ENCODE results near the gene FAM131C.
"Not testable (repeated sequence)": the region's sequence is repeated elsewhere in the genome, so short reads cannot be mapped to it uniquely, and the experiment has no call there.

Gene FAM131C

DNA sequence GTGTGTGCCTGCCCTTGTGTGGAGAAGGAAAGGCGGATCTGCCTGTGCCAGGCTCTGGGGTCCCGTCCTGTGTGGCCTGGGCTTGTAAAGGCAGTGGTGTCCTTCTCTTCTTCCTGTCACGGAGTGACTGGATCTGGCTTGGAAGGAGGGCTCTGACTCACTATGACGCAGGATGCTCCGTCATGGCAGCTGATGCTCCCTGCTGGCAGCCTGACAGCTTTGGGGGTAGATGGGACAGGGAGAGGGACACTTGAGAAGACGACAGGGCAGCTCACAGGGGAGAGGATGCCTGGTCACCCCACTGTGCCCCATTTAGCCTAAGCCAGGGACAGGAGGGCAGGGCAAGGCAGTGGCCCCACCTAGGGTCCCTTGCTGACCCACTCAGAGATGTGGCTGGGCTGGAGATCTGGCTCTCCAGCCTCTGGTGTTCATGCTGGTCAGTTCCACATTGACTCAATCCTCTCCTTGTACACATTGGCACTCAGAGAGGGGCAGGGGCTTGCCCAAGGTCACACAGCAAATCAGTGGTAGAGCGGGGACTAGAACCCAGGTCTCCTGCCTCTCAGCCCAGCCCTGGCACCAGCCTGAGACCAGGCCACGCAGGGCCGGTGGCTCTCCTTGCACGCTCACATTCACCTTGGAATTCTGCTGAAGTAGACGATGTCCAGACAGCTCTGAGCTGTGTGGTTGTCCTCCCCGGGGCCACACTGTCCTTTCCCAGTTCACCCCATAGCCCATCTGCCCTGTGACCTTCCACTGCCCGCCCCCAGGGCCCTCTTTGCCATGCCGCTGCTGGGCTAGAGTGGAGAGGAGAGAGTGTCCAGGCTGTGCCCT is 2.8 kb upstream of the FAM131C start:
- DNase-seq (ENCODE audit: low spot score) = no peak

DNA sequence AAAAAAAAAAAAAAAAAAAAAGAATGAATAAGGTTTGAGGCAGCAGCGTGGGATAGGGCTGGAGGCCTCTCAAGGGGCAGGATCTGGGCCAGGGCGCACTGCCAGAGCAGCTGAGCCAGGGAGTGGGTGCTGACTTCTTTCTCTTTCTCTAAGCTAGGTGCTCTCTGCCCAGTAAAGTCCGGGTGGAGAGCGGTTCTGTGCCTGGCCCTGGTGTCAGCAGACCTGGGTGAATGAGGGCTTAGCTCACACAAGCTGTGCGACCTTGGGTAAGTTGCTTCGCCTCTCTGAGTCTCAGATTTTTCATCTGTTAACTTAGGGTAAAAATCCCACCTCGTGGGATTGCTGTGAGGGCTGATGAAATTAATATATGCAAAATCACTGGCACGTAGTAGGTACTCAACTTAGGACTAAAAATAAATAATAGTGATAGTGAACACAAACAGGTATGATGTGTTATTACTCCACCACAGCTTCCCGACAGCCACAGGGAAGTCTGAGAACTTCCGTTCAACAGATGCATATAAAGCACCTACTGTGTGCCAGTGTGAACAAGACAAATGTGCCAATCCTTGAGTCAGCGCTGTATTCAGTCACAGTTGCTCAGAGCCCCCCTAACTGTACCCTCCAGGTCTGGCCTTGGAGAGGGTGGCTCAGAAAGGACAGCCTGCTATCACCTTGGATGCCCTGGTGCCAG is 2.0 kb upstream of the FAM131C start:
- DNase-seq (ENCODE audit: low spot score) = no peak

GRCh38 chr1:16074217-16074616 is 766 bp upstream of the FAM131C start:
- no peak for DNase-seq (ENCODE audit: low spot score)

- no peak for DNase-seq (ENCODE audit: low spot score)
Observed at GRCh38 chr1:16072616-16073484, 601 bp downstream of the FAM131C start.

- DNase-seq (ENCODE audit: low spot score) = no peak
Observed at GRCh38 chr1:16072095-16072494, 1.4 kb downstream of the FAM131C start.

DNA sequence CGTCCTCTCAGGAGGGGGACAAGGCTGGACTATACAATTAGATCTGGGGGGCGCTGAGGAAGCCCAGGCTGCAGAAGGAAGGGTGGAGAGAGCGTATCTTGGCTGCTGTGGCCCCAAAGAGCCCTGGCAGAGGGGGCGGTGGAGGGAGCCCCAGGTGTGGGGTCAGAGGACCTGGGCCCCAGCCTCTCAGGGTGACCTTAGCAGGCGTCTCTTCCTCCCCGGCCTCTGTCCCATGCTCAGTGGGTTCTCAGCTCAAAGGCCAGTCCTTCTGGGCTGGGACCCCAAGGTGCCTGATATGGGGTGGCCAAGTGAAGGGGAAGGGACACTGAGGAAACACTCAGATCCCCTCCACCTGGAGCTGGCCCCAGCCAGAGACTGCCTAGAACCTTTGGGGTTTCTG is 1.8 kb downstream of the FAM131C start:
- no peak for DNase-seq (ENCODE audit: low spot score)

- no peak for DNase-seq (ENCODE audit: low spot score)
Observed at GRCh38 chr1:16070640-16071355, 2.7 kb downstream of the FAM131C start.

DNA sequence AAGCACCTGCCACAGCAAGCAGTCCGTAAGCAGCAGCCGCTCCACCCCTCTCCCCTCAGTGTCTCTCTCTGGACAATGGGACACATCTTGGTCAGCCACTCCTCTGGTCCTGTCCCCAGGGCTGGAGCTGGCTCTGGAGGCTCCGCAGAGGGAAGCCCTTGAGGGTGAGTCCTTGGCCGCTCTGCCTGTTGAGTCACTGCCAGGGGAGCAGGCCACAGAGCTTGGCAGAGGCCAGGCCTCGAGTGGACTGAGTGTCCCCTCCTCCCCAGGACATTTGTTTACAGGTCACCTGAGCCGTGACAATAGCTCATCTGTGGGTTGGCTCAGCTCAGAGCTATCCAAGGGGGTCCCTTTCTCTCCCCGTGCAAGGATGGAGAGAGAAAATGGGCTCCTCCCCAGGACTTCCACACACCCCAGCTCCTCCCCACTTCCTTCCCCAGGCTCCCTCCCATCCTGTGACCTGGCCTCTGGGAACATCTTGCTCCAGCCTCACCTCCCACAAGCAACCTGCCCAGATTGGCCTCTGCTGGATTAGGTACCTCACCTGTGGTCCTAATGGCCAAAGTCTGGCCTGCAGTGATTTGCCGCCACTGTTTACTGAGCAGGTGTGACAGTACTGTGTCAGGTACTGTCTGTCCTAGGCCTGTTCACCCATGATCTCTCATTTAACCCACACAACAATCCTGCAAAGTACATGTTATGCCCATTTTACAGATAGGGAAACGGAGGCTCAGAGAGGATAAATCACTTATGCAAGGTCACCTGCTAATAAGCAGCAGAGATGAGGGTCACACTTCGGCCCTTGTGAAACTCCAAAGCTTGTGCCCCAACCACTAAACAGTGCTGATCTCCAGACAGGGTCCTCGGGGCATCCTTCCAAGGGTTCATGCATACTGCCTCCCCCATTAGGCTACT is 4.8 kb downstream of the FAM131C start:
- no peak for DNase-seq (ENCODE audit: low spot score)

GRCh38 chr1:16067933-16068332 is 5.5 kb downstream of the FAM131C start:
- DNase-seq (ENCODE audit: low spot score) = no peak

- peak; percentile 71 for DNase-seq (ENCODE audit: low spot score)
Observed at GRCh38 chr1:16067127-16067768, 6.2 kb downstream of the FAM131C start.

GRCh38 chr1:16066245-16066644 is 7.2 kb downstream of the FAM131C start:
- no peak for DNase-seq (ENCODE audit: low spot score)

DNA sequence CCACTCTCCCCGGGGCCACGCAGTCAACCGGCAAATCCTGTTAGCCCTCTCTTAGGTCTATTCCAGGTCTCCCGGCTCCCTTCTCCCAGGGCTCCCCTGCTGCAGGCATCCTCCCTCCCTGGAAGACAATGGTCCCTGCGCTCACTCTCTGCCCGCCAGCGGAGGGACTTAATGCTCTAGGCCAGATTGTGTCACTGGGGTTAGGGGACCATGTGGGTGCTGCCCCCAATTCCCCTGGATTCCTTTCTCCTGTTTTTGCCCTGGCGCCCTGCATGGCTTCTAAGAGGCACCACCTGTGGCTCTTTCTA is 8.2 kb downstream of the FAM131C start:
- DNase-seq (ENCODE audit: low spot score) = no peak

DNA sequence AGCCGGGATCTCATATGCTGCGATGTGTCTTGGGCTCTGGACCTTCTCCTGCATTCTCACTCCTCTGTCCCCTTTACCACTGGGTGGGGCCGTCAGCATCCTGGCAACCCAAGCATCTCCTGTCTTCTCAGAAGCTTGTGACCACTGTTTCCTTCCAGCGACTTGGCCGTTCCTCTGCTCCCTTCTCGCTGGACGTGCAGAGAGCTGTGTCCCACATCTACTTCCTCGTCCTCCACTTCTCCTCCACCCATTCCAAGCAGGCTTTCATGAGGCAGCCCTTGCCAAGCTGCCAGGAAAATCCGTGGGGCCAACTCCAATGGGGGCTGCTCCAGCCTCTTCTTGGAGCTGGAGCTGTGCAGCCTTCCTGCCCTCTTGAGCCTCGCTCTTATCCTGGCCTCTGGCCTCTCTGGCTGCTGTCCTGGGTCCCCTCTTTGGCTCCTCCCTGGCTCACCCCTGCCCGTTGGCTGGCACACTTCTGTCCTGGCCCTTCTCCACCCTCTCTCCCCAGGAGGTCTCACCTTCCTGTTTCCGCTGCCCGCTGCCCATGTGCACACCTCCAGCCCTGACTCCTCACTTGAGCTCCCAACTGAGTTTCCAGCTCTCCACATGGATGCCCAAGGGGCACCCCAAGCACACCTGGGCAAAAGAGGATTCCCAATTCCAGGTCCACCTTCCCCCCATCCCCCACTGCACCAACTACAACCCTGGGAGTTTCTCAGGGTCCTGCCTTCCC is 8.7 kb downstream of the FAM131C start:
- no peak for DNase-seq (ENCODE audit: low spot score)

- no peak for DNase-seq (ENCODE audit: low spot score)
Observed at GRCh38 chr1:16063921-16064320, 9.5 kb downstream of the FAM131C start.

DNA sequence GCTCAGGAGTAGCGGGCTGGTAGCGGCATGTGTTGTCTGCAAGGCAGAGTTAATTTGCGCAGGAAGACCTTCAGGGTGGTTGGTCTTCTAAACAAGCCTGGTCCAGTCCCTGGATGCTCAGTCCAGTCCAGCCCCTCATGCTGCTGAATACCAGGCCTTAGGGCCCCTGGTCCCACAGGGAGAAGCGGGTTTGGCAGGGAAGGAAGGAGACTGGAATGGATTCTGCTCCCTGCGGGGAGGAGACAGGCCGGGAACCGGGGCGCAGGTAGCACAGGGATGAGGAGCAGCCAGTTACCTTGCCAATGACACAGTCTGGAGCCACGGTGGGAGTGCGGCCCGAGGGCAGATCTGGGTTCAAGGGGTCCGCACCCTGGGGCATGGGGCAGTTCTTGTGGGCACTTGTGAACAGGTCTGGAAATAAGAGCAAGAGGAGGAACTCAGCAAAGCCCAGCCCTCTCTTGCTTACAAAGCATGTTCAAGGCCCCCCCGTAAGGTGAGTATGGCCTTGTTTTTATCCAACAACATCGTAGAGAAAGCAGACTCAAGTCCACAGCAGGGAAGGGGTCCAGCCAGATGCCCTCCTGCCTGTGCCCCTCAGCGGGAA is 10.1 kb downstream of the FAM131C start:
- DNase-seq (ENCODE audit: low spot score) = no peak

DNA sequence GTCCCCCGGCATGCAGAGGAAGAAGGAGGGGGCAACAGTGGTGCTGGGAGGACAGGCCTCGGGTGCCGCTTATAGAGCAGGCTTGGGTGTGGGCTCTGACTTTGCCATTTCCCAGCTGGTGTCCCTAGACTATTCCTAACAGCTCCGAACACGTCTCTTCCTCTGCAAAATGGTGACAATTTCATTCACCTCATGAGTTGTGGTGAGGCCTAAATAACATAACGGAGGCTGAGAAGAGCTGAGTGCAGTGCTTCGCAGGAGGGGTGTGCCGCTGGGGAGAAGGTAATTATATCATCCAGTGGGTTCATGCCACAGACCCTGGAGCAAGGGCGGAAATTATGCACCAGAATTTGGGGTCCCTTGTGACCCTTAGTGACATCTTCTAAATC is 10.8 kb downstream of the FAM131C start:
- DNase-seq (ENCODE audit: low spot score) = not testable (repeated sequence)

DNA sequence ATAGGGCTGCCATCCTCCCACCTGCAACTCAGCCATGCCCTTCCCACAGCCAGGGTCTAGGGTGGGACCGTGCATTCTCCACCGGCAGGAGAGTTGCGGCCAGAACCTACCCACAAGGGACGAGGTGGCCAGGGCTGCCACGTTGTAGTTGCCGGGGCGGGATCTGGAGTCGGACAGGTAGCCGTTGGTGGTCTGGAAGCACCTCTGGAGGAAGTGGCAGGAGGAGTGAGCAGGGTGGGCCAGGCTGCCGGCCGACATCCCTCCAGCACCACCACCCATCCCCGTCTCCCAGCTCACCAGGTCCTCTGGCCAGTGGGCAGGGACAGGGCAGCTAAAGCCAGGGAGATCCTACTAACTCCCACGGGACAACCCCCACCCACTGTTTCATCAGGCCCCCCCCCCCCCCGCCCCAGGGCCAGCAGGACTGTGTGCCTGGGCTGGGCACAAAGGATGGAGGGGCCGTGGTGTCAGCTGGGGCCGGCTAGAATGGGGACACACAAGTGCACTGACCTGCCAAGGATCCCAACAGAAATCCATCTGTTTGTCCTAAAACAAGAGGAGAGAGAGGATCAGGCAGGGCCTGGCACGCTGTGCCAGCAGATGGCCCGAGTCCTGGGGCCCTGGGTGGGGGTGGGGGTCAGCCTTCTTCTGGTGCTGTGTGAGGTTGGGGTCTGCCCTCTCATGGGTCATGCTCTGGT is 11.3 kb downstream of the FAM131C start:
- DNase-seq (ENCODE audit: low spot score) = not testable (repeated sequence)

GRCh38 chr1:16061266-16061665 is 12.2 kb downstream of the FAM131C start:
- no peak for DNase-seq (ENCODE audit: low spot score)

Data from NAMALWA (cell line).